ENCODE data around the gene CPAMD8. TPM values are rescaled to one million over a fixed set of nuclear protein-coding genes. Genes with fewer than 3 reads are reported as not detected.

CPAMD8 gene
- total and polyA plus RNA-seq, 12 donors = 3.1 to 33.7 (median 9.2) TPM

DNA sequence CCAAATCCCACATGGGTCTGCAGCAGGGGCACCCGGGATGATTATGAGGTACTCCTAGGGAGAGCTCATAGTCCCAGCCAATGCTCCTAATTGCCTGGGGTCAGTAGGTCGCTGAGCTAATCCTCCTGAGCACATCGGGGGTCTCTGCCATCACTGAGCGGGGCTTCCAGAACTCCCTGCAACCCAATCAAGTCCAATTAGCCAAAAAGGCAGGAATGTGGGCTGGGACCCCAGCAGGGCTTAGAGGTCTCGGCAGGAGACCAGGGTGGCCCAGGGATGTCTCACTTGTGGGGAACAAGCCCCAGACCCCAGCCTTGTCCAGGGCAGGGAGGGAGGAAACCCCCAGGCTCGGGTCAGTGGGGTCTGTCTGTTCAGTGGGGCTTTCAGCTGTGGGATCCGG lies 17.1 kb upstream of the CPAMD8 start:
- intact Hi-C loops (cut with DNase I) = no loop called here
- no peaks in the 10 kb centered on the region for H3K9me3 ChIP-seq (replicated peaks in 1 of 3)
- DNase-seq = no peak
- TF ChIP-seq, protein P1, sequence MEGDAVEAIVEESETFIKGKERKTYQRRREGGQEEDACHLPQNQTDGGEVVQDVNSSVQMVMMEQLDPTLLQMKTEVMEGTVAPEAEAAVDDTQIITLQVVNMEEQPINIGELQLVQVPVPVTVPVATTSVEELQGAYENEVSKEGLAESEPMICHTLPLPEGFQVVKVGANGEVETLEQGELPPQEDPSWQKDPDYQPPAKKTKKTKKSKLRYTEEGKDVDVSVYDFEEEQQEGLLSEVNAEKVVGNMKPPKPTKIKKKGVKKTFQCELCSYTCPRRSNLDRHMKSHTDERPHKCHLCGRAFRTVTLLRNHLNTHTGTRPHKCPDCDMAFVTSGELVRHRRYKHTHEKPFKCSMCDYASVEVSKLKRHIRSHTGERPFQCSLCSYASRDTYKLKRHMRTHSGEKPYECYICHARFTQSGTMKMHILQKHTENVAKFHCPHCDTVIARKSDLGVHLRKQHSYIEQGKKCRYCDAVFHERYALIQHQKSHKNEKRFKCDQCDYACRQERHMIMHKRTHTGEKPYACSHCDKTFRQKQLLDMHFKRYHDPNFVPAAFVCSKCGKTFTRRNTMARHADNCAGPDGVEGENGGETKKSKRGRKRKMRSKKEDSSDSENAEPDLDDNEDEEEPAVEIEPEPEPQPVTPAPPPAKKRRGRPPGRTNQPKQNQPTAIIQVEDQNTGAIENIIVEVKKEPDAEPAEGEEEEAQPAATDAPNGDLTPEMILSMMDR (IDR thresholded peaks at IDR 0.05) = no peak
- TF ChIP-seq POLR2A (IDR thresholded peaks at IDR 0.05) = no peak
- H3K36me3 ChIP-seq (replicated peaks in 1 of 2) = no peaks in the 10 kb centered on the region
- H3K4me3 ChIP-seq = no peak overlapping the region
- 60 to 69% (median 64%) methylated on average over 4 to 7 of the region's 7 CpGs for WGBS, 4 donors
- H3K4me1 ChIP-seq (replicated peaks in 1 of 2) = no peaks in the 10 kb centered on the region
- H3K27me3 ChIP-seq = no peaks in the 10 kb centered on the region
- no peak overlapping the region for H3K27ac ChIP-seq

GRCh38 chr19:17041976-17042375 lies 15.4 kb upstream of the CPAMD8 start:
- TF ChIP-seq, protein P1 (IDR thresholded peaks at IDR 0.05) = no peak
- Histone ChIP-seq H3K4me3 (no peak overlapping the region), H3K4me1 (replicated peaks in 1 of 2) (no peaks in the 10 kb centered on the region), H3K27ac (peak overlapping the region in 1 of 5 donors; percentile 13), H3K9me3 (replicated peaks in 1 of 3) (no peaks in the 10 kb centered on the region), H3K27me3 (no peaks in the 10 kb centered on the region), H3K36me3 (replicated peaks in 1 of 2) (no peaks in the 10 kb centered on the region)
- intact Hi-C loops (cut with DNase I) = no loop called here
- WGBS, 4 donors = 20 to 31% (median 29%) methylated on average over 11 of the region's 11 CpGs
- peak; percentile 27 to 79 (median 52) for DNase-seq

DNA sequence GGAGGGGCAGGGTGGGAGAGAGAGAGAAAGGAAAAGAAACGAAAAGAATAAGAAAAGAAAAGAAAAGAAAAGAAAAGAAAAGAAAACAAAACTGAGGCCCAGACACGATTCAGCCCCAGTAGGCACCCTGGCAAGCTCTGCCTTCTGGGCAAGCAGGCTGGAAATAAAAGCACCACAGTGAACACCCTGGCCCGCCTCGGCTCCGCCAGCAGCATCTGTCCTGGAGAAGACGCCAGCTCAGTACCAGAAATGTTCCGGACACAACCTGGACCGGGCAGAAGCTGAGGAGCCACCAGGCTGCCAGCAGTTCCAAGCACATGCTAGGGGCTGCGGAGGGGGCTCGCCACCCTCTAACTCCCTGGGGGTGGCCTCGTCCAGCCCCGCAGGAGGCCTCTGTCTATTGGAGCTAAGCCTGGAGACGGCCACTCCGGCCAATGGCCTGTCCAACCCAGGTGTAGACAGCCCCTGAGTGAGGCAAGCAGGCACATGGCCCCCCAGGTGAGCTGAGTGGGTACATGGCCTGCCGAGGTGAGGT lies 11.4 kb upstream of the CPAMD8 start:
- Histone ChIP-seq H3K36me3 (replicated peaks in 1 of 2) (no peaks in the 10 kb centered on the region), H3K4me1 (replicated peaks in 1 of 2) (no peaks in the 10 kb centered on the region), H3K27ac (no peak overlapping the region), H3K27me3 (no peaks in the 10 kb centered on the region), H3K4me3 (no peak overlapping the region), H3K9me3 (replicated peaks in 1 of 3) (no peaks in the 10 kb centered on the region)
- DNase-seq = no peak
- TF ChIP-seq POLR2A (IDR thresholded peaks at IDR 0.05) = no peak
- TF ChIP-seq, protein P1 (IDR thresholded peaks at IDR 0.05) = no peak
- intact Hi-C loops (cut with DNase I) = no loop called here
- WGBS, 4 donors = 72 to 80% (median 76%) methylated on average over 9 to 15 of the region's 15 CpGs

GRCh38 chr19:17037184-17037583 lies 10.6 kb upstream of the CPAMD8 start:
- intact Hi-C loops (cut with DNase I) = no loop called here

More at GRCh38 chr19:17037184-17037583, 10.6 kb upstream of the CPAMD8 start:
- Histone ChIP-seq H3K9me3 (replicated peaks in 1 of 3) (no peaks in the 10 kb centered on the region), H3K4me1 (replicated peaks in 1 of 2) (no peaks in the 10 kb centered on the region), H3K27me3 (no peaks in the 10 kb centered on the region), H3K27ac (no peak overlapping the region), H3K4me3 (no peak overlapping the region), H3K36me3 (replicated peaks in 1 of 2) (no peaks in the 10 kb centered on the region)
- TF ChIP-seq, protein P1 (IDR thresholded peaks at IDR 0.05) = no peak
- no peak for TF ChIP-seq POLR2A (IDR thresholded peaks at IDR 0.05)
- DNase-seq = no peak
- 85 to 89% (median 86%) methylated on average over 6 of the region's 6 CpGs; no CpG with 5 or more reads in 1 of the 4 donors for WGBS, 4 donors

All from adrenal gland (tissue), 12 donors.